HG03095 (cell line): ENCODE measurements around the gene AMBRA1.

ENCODE experiments used
- ATAC-seq: cut with Tn5 transposase; IDR thresholded peaks from one replicate; pipeline ENCODE4 v1.9.1; 2021; ENCODE audit warnings: moderate library complexity; ENCODE audit not compliant: unreplicated experiment

The AMBRA1 gene

GRCh38 chr11:46445920-46446771, 147.7 kb downstream of the AMBRA1 start:
- ATAC-seq = no peak

- no peak for ATAC-seq
Measured at GRCh38 chr11:46445192-46445919, 148.5 kb downstream of the AMBRA1 start.

- ATAC-seq = no peak
Measured at GRCh38 chr11:46444305-46444704, 149.5 kb downstream of the AMBRA1 start.

GRCh38 chr11:46438211-46438610, 155.6 kb downstream of the AMBRA1 start:
- no peak for ATAC-seq

GRCh38 chr11:46437122-46437689, 156.6 kb downstream of the AMBRA1 start:
- no peak for ATAC-seq

- no peak for ATAC-seq
Measured at GRCh38 chr11:46436113-46436512, 157.7 kb downstream of the AMBRA1 start.

GRCh38 chr11:46435679-46436078, 158.1 kb downstream of the AMBRA1 start:
- ATAC-seq = no peak

GRCh38 chr11:46431211-46431610, 162.6 kb downstream of the AMBRA1 start:
- no peak for ATAC-seq

- no peak for ATAC-seq
Measured at GRCh38 chr11:46429717-46430116, 164.1 kb downstream of the AMBRA1 start.

- ATAC-seq = no peak
Measured at GRCh38 chr11:46427364-46427763, 166.5 kb downstream of the AMBRA1 start.

- ATAC-seq = no peak
Measured at GRCh38 chr11:46426233-46426991, 167.4 kb downstream of the AMBRA1 start.

GRCh38 chr11:46422588-46422987, 171.2 kb downstream of the AMBRA1 start:
- no peak for ATAC-seq

- no peak for ATAC-seq
Measured at GRCh38 chr11:46421257-46421880, 172.5 kb downstream of the AMBRA1 start.

- no peak for ATAC-seq
Measured at GRCh38 chr11:46420513-46420912, 173.3 kb downstream of the AMBRA1 start.

- no peak for ATAC-seq
Measured at GRCh38 chr11:46418751-46419150, 175.1 kb downstream of the AMBRA1 start.

- no peak for ATAC-seq
Measured at GRCh38 chr11:46417711-46418110, 176.1 kb downstream of the AMBRA1 start.

- no peak for ATAC-seq
Measured at GRCh38 chr11:46414879-46415278, 178.9 kb downstream of the AMBRA1 start.

- ATAC-seq = no peak
Measured at GRCh38 chr11:46414466-46414796, 179.4 kb downstream of the AMBRA1 start.

- no peak for ATAC-seq
Measured at GRCh38 chr11:46413760-46414465, 179.9 kb downstream of the AMBRA1 start.

GRCh38 chr11:46410021-46410420, 183.8 kb downstream of the AMBRA1 start:
- ATAC-seq = no peak
